Spleen (tissue), 13 donors: ENCODE measurements around the gene ANKFY1. TPM values are rescaled to one million over a fixed set of nuclear protein-coding genes. Genes with fewer than 3 reads are reported as not detected.

ENCODE experiments used
- DNase-seq: peaks from one replicate; pipeline ENCODE4 v3.0.0-alpha.2; 2020
- H3K27ac ChIP-seq, 8 donors: fragments of 200-600 bp; sonication (generic) in 7 of 8; 1 replicate in 4 of 8; 2 replicates in 4 of 8; pipeline versions ENCODE4 v1.5.0 to v1.8.0; 2016 to 2021; ENCODE audit warnings: inconsistent platforms in 4 of 8, mild to moderate bottlenecking in 4 of 8, moderate library complexity in 1 of 8
- H3K27me3 ChIP-seq, 7 donors: fragments of 200-600 bp; sonication (generic) in 6 of 7; replicated peaks in 1 of 7; 1 replicate in 4 of 7; 2 replicates in 3 of 7; pipeline versions ENCODE4 v1.5.0 to v1.8.0; 2016 to 2021; ENCODE audit warnings: inconsistent platforms in 3 of 7, mild to moderate bottlenecking in 1 of 7
- H3K36me3 ChIP-seq, 6 donors: fragments of 200-600 bp; sonication (generic) in 5 of 6; 1 replicate in 4 of 6; 2 replicates in 2 of 6; pipeline versions ENCODE4 v1.5.0 to v1.8.0; 2016 to 2021; ENCODE audit warnings: inconsistent platforms in 2 of 6
- H3K4me1 ChIP-seq, 6 donors: fragments of 200-600 bp; sonication (generic) in 5 of 6; 1 replicate in 3 of 6; 2 replicates in 3 of 6; pipeline versions ENCODE4 v1.5.0 to v1.8.0; 2016 to 2021; ENCODE audit warnings: inconsistent platforms in 3 of 6
- H3K4me3 ChIP-seq, 8 donors: fragments of 200-600 bp; sonication (generic) in 7 of 8; 1 replicate in 4 of 8; 2 replicates in 4 of 8; pipeline versions ENCODE4 v1.5.0 to v1.8.0; 2016 to 2021; ENCODE audit warnings: inconsistent platforms in 4 of 8, mild to moderate bottlenecking in 4 of 8, moderate library complexity in 2 of 8
- H3K9me3 ChIP-seq, 8 donors: fragments of 200-600 bp; sonication (generic) in 7 of 8; 1 replicate in 4 of 8; 2 replicates in 4 of 8; pipeline versions ENCODE4 v1.5.0 to v1.8.0; 2016 to 2021; ENCODE audit warnings: inconsistent platforms in 4 of 8
- POLR2A ChIP-seq, 3 donors: fragments of 450-650 bp; IDR thresholded peaks; one replicate each; pipeline ENCODE4 v1.5.1; 2017; ENCODE audit warnings: antibody characterized with exemption in 3 of 3, mild to moderate bottlenecking in 1 of 3
- POLR2AphosphoS5 ChIP-seq, 3 donors: sonication (generic); formaldehyde crosslinking; IDR thresholded peaks; one replicate each; pipeline ENCODE4 v1.5.1; 2017; ENCODE audit warnings: antibody characterized with exemption in 3 of 3
- WGBS, 5 donors: extraction: QIAGEN DNeasy Blood & Tissue Kit in 3 of 5; methylation state at CpG; one replicate each; pipeline versions ENCODE4 v1.1.5 to v1.1.7; 2013 to 2018; 5-methylcytosine and 5-hydroxymethylcytosine counted together
- intact Hi-C: fragments of 100-400 bp; cut with DNase I; formaldehyde crosslinking; loops from one replicate; pipeline ENCODE4 v1.15.0; 2023; ENCODE audit warnings: low total_unique reads
- long read RNA-seq, 2 donors: transcript quantifications; one replicate each; lab custom pipeline, GENCODE V29; 2026
- polyA plus RNA-seq, 3 donors: library from polyadenylated mRNA; stranded (reverse); fragments of 200-250 nt; gene quantifications; one replicate each; pipeline ENCODE4 v1.2.1, GENCODE V29; 2013
- total RNA-seq, 7 donors: library from RNA; depleted of rRNA in 3 of 7; stranded (reverse); fragments of >200 nt in 3 of 7; fragmentation: NEBNext Ultra II Directional in 4 of 7; extraction: Animal tissue kit (Norgen Biotek cat#: 25700) in 4 of 7; gene quantifications; one replicate each; pipeline versions ENCODE4 v1.1.0 to v1.2.1, GENCODE V29; 2016 to 2021
- TF ChIP-seq, protein P1 (sequence below), 11 experiments: fragments of 200-600 bp in 7 of 11; fragments of 450-650 bp in 4 of 11; sonication (generic) in 4 of 11; IDR thresholded peaks in 8 of 11; conservative IDR thresholded peaks in 3 of 11; 1 replicate in 7 of 11; 2 replicates in 4 of 11; pipeline versions ENCODE4 v1.4.0 to v1.8.0; 2016 to 2021; ENCODE audit warnings: antibody characterized with exemption in 11 of 11, inconsistent platforms in 4 of 11, mild to moderate bottlenecking in 1 of 11
- donor health status: healthy with polysubstance abuse.
- donor health status: DM: no; HTN: no; CAD: no; lungs with moderate emphysema.
- donor health status: DM: no; HTN: no; CAD: no.
- donor health status: Bipolar disorder and iron deficiency.
- donor health status: healthy.
- donor health status: DM: no; HTN: no; CAD: no.
- donor health status: DM: yes; HTN: yes; CAD: no.

Gene ANKFY1, protein sequence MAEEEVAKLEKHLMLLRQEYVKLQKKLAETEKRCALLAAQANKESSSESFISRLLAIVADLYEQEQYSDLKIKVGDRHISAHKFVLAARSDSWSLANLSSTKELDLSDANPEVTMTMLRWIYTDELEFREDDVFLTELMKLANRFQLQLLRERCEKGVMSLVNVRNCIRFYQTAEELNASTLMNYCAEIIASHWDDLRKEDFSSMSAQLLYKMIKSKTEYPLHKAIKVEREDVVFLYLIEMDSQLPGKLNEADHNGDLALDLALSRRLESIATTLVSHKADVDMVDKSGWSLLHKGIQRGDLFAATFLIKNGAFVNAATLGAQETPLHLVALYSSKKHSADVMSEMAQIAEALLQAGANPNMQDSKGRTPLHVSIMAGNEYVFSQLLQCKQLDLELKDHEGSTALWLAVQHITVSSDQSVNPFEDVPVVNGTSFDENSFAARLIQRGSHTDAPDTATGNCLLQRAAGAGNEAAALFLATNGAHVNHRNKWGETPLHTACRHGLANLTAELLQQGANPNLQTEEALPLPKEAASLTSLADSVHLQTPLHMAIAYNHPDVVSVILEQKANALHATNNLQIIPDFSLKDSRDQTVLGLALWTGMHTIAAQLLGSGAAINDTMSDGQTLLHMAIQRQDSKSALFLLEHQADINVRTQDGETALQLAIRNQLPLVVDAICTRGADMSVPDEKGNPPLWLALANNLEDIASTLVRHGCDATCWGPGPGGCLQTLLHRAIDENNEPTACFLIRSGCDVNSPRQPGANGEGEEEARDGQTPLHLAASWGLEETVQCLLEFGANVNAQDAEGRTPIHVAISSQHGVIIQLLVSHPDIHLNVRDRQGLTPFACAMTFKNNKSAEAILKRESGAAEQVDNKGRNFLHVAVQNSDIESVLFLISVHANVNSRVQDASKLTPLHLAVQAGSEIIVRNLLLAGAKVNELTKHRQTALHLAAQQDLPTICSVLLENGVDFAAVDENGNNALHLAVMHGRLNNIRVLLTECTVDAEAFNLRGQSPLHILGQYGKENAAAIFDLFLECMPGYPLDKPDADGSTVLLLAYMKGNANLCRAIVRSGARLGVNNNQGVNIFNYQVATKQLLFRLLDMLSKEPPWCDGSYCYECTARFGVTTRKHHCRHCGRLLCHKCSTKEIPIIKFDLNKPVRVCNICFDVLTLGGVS
- total RNA-seq = 10 to 100 TPM; 46.4 to 81.5 (median 55.9) TPM
- polyA plus RNA-seq = 10 to 100 TPM in 1 of 3 donors, 1 to 10 TPM in 2; 6.1 to 13.0 (median 7.4) TPM
- long read RNA-seq, donor 1, partial matches to known transcripts = 0 of 3 reads
- long read RNA-seq, donor 1, other reads (novel, unspliced or antisense) = 0 of 3 reads
- long read RNA-seq, donor 2, partial matches to known transcripts = 0 of 2 reads
- long read RNA-seq, donor 2, other reads (novel, unspliced or antisense) = 0 of 2 reads

DNA sequence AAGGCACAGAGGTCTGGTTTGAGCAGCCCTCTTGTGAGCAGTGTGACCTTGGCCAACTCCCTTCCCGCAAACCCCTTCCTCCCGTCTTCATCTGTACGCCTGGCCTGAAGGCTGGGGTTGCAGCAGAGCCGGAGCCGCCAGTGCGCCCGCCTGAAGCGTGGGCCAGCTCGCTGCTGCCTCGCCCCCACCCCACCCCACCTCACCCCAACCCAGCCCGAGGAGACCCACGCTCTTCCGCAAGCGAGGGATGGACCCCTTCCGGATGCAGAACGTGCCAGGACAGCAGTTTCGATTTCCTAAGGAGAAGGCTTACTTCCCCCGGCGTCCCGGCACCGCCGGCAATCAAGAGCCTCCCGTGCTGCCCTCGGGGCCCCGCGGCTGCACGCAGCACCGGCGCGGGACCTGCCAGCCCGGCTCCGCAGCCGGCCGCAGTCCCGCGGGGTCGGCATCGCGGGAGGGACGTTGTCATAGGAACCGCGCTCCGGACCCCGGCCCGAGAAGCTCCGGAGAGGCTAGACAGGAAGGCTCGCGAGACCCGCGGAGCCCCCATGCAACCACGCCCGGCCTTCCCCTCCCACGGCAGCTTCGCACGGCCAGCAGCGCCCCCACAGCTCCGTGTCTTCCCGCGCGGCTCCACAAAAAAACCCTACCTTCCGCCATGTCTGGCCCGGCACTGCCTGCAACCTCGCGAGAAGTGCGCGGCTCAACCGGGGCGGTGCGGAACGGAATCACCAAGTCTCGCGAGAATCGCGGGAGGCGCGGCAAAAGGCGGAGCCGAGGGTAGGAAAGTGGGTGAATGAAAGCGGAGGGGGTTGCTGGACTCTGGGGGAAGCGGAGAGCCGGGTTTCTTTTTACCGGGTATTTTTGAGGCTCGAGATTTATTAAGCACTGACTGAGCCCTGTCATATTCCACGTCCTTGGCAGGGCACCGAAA is at the start of gene ANKFY1:
ANKFY1 (minus strand) TSS at position 698 of the 934 bp plus-strand sequence; CDS start at position 660, 38 bp downstream.
- H3K4me1 ChIP-seq = peaks cover 19 to 40% (median 33%) of the 10 kb centered on the region in 6 donors
- WGBS, 5 donors = 0% methylated on average over 29 to 85 of the region's 85 CpGs
- peak in 2 of 3 donors; percentile 22 to 56 for TF ChIP-seq POLR2A (IDR thresholded peaks at IDR 0.05)
- TF ChIP-seq POLR2AphosphoS5 (IDR thresholded peaks at IDR 0.05) = peak; percentile 96 to 97 (median 96)
- TF ChIP-seq, protein P1, sequence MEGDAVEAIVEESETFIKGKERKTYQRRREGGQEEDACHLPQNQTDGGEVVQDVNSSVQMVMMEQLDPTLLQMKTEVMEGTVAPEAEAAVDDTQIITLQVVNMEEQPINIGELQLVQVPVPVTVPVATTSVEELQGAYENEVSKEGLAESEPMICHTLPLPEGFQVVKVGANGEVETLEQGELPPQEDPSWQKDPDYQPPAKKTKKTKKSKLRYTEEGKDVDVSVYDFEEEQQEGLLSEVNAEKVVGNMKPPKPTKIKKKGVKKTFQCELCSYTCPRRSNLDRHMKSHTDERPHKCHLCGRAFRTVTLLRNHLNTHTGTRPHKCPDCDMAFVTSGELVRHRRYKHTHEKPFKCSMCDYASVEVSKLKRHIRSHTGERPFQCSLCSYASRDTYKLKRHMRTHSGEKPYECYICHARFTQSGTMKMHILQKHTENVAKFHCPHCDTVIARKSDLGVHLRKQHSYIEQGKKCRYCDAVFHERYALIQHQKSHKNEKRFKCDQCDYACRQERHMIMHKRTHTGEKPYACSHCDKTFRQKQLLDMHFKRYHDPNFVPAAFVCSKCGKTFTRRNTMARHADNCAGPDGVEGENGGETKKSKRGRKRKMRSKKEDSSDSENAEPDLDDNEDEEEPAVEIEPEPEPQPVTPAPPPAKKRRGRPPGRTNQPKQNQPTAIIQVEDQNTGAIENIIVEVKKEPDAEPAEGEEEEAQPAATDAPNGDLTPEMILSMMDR (IDR thresholded peaks at IDR 0.05 in 8 of 11, conservative IDR thresholded peaks at IDR 0.05 in 3 of 11) = peak in 7 of 11 experiments; percentile 12 to 60 (median 49)
- H3K9me3 ChIP-seq = peaks cover 0 to 14% (median 11%) of the 10 kb centered on the region in 8 donors
- intact Hi-C loops = no loop called here
- peak; percentile 99 for DNase-seq
- H3K36me3 ChIP-seq = peaks cover 0 to 46% (median 2%) of the 10 kb centered on the region in 6 donors
- H3K27me3 ChIP-seq = no peaks in the 10 kb centered on the region
- H3K4me3 ChIP-seq = peak within 1 kb of the TSS; percentile 94 to 99 (median 98)
- H3K27ac ChIP-seq = peak within 1 kb of the TSS; percentile 76 to 93 (median 87)

DNA sequence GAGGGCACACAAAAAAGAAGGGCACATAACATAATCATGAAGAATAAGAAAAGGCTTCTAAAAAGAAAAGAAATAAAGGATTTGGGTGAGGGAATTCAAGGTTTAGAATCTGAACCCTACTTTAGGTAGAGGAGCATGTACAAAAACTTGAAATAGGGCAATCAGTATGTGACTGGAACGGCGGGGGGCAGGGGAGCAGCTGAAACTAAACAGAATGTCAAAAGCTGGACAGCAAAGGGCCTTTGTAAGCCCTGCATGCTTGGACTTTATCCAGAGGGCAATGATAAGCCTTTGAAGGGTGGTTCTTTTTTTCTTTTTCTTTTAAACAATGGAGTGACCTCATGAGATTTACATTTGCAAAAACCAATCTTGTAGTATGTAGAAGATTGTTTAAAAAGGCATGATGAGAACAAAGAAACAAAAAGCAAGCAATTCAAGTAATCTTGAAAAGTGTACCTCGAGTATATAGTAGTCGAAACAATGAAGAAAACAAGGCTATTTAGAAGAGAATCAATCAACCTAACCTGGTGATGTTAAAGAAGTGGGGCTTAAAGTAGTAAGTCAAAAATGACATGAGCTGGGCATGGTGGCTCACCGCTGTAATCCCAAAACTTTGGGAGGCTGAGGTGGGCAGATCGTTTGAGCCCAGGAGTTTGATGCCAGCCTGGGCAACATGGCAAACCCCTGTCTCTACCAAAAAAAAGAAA is 46.7 kb upstream of the ANKFY1 start:
- no peak overlapping the region for H3K4me3 ChIP-seq
- WGBS, 5 donors = 84 to 92% (median 86%) methylated on average over 6 of the region's 6 CpGs
- TF ChIP-seq POLR2A (IDR thresholded peaks at IDR 0.05) (no peak), POLR2AphosphoS5 (IDR thresholded peaks at IDR 0.05) (no peak)
- TF ChIP-seq, protein P1 (IDR thresholded peaks at IDR 0.05 in 8 of 11, conservative IDR thresholded peaks at IDR 0.05 in 3 of 11) = no peak
- no peaks in the 10 kb centered on the region for H3K27me3 ChIP-seq
- DNase-seq = no peak
- H3K9me3 ChIP-seq = no peaks in the 10 kb centered on the region
- intact Hi-C loops = no loop called here
- peaks cover 0 to 23% (median 11%) of the 10 kb centered on the region in 6 donors for H3K36me3 ChIP-seq
- peaks cover 15 to 75% (median 53%) of the 10 kb centered on the region in 6 donors for H3K4me1 ChIP-seq
- H3K27ac ChIP-seq = no peak overlapping the region

DNA sequence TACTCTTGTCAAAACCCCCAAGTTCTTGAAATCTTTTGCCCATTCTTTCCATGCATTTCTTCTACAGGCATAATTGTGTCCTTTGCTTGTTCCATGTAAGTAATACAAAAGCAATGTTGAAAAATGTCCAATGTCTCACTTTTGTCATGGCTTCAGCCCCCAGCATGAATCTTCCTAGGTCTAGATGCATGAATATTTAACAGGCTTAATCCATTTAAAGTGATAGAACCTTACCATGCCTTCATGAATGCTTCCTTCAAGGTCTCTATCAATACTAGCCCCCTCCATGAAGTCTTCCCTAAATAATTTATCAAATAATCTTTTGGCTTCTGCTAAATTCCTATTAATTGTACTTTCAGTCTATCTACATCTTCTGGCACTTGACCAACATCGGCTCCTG is 46.1 kb upstream of the ANKFY1 start:
- Histone ChIP-seq H3K27ac (no peak overlapping the region), H3K36me3 (peaks cover 0 to 30% (median 11%) of the 10 kb centered on the region in 6 donors), H3K27me3 (no peaks in the 10 kb centered on the region), H3K4me3 (no peak overlapping the region), H3K4me1 (peaks cover 15 to 70% (median 51%) of the 10 kb centered on the region in 6 donors), H3K9me3 (no peaks in the 10 kb centered on the region)
- WGBS, 5 donors = 58 to 88% (median 81%) methylated on average over 1 of the region's 1 CpG
- intact Hi-C loops = no loop called here
- no peak for DNase-seq
- TF ChIP-seq POLR2A (IDR thresholded peaks at IDR 0.05) = no peak
- TF ChIP-seq, protein P1 (IDR thresholded peaks at IDR 0.05 in 8 of 11, conservative IDR thresholded peaks at IDR 0.05 in 3 of 11) = no peak
- TF ChIP-seq POLR2AphosphoS5 (IDR thresholded peaks at IDR 0.05) = no peak
